Measurements from ENCODE around the gene GOLGA8S.
"Not testable (repeated sequence)": the region's sequence is repeated elsewhere in the genome, so short reads cannot be mapped to it uniquely, and the experiment has no call there.

DNA sequence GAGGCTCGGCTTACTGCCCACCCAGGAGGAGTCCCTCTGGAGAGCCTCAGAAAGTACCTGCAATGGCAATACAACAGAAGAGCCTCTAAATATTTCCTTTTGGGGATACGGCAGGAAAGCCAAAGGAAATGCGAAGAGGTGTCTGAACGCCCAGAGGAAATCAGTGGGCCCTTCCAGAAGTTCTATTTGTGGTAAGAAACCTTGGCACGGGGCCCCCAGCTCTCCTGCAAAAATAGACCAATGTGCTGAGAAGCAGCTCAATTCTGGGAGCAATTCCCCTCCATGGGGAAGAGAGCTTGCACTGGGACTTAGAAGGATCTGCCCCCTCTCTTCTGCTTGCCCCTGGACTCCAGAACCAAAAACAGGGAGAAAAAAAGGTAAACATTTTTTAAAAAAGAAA, 44.7 kb downstream of the GOLGA8S start:
- TF ChIP-seq, protein P1, sequence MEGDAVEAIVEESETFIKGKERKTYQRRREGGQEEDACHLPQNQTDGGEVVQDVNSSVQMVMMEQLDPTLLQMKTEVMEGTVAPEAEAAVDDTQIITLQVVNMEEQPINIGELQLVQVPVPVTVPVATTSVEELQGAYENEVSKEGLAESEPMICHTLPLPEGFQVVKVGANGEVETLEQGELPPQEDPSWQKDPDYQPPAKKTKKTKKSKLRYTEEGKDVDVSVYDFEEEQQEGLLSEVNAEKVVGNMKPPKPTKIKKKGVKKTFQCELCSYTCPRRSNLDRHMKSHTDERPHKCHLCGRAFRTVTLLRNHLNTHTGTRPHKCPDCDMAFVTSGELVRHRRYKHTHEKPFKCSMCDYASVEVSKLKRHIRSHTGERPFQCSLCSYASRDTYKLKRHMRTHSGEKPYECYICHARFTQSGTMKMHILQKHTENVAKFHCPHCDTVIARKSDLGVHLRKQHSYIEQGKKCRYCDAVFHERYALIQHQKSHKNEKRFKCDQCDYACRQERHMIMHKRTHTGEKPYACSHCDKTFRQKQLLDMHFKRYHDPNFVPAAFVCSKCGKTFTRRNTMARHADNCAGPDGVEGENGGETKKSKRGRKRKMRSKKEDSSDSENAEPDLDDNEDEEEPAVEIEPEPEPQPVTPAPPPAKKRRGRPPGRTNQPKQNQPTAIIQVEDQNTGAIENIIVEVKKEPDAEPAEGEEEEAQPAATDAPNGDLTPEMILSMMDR (IDR thresholded peaks at IDR 0.05) = not testable (repeated sequence)
- TF ChIP-seq, protein P2, sequence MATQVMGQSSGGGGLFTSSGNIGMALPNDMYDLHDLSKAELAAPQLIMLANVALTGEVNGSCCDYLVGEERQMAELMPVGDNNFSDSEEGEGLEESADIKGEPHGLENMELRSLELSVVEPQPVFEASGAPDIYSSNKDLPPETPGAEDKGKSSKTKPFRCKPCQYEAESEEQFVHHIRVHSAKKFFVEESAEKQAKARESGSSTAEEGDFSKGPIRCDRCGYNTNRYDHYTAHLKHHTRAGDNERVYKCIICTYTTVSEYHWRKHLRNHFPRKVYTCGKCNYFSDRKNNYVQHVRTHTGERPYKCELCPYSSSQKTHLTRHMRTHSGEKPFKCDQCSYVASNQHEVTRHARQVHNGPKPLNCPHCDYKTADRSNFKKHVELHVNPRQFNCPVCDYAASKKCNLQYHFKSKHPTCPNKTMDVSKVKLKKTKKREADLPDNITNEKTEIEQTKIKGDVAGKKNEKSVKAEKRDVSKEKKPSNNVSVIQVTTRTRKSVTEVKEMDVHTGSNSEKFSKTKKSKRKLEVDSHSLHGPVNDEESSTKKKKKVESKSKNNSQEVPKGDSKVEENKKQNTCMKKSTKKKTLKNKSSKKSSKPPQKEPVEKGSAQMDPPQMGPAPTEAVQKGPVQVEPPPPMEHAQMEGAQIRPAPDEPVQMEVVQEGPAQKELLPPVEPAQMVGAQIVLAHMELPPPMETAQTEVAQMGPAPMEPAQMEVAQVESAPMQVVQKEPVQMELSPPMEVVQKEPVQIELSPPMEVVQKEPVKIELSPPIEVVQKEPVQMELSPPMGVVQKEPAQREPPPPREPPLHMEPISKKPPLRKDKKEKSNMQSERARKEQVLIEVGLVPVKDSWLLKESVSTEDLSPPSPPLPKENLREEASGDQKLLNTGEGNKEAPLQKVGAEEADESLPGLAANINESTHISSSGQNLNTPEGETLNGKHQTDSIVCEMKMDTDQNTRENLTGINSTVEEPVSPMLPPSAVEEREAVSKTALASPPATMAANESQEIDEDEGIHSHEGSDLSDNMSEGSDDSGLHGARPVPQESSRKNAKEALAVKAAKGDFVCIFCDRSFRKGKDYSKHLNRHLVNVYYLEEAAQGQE (IDR thresholded peaks at IDR 0.05; ENCODE audit: insufficient read depth in 1 of 2, low read depth in 2 of 2, low read length in 1 of 2) = not testable (repeated sequence)
- TF ChIP-seq POLR2AphosphoS5 (IDR thresholded peaks at IDR 0.05; ENCODE audit: low read depth, low read length) = not testable (repeated sequence)
